ENCODE results near the gene CELF2. TPM values are rescaled to one million over a fixed set of nuclear protein-coding genes. Genes with fewer than 3 reads are reported as not detected.
A peak's percentile ranks its signal among the peaks of the same experiment; 100 is the strongest.

CELF2 gene
- total RNA-seq, 1 experiment from 2014 or later = 28.7 TPM

DNA sequence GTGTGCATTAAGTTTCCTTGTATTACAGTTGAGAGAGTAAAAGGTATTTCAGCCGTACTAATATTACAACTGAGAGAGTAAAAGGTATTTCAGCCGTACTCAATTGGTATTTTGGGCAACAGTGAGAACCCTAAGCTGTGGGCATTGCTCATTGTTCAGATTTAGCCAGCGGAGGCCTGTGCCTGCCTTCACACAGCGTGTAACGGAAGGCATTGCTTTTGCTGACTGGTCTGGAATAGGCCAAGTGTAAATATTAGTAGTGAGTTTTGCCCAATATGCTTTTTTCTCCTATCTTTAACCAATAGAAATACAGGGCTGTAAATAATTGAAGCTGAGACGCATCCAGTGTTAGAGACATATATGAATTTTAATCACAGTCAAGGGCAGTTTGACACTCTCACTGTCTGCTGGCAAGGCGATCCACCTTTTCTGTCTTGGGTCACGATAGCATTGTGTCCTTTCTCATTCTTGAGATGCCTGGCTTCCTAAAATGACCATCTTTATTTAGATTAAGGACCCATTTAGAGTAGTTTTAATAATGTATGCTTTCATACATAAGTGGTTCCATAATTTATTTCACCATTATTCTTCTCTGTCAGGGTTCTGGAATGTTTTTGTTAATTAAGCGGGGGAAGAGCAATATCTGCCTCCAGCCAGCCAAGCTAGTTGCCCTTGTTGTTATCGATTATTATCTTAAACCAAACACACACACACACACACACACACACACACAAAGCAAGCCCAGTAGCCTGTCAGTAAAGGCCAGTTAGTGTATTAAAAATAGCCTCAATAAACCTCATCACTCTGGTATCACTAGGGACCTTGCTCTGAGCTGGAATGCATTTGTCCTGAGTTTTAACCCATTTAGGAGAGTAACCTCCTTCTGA, 130.7 kb downstream of the CELF2 start:
- no peak overlapping the region for H2BK15ac ChIP-seq (ENCODE audit: low read depth, low read length)
- no peak overlapping the region for H3K4me2 ChIP-seq (ENCODE audit: insufficient read depth, insufficient read length, low read length)
- H3K4me1 Mint-ChIP-seq = peaks cover 74 to 76% of the 10 kb centered on the region in 2 experiments

More for the DNA sequence above, 130.7 kb downstream of the CELF2 start:
- Histone ChIP-seq H3T11ph (ENCODE audit: low read length) (no peak overlapping the region), H2BK120ac (ENCODE audit: low read depth, low read length, poor library complexity, severe bottlenecking) (no peak overlapping the region), H3K4me1 (ENCODE audit: insufficient read depth, low read length) (peaks cover 13% of the 10 kb centered on the region; the same call in 1 of the 2 replicates), H3K9ac (ENCODE audit: extremely low read depth, insufficient read length, low read length) (no peak overlapping the region), H3K23ac (ENCODE audit: insufficient read length, low read depth, low read length) (no peak overlapping the region), H4K5ac (ENCODE audit: insufficient read length, low read depth, low read length) (no peak overlapping the region), H3K27ac (ENCODE audit: insufficient read length, low read depth, low read length) (no peak overlapping the region), H2AK5ac (ENCODE audit: insufficient read length, low read length) (no peak overlapping the region), H4K91ac (ENCODE audit: insufficient read length, low read depth, low read length) (no peak overlapping the region), H3K14ac (ENCODE audit: insufficient read depth, low read length) (no peak overlapping the region), H3K4ac (ENCODE audit: low read depth, low read length) (no peak overlapping the region), H3K56ac (ENCODE audit: insufficient read length, low read depth, low read length) (no peak overlapping the region), H3K79me1 (ENCODE audit: insufficient read depth, low read depth, low read length, poor library complexity, severe bottlenecking) (no peaks in the 10 kb centered on the region), H3K9me3 (ENCODE audit: control insufficient read depth, low read depth, low read length) (no peaks in the 10 kb centered on the region), H3K79me2 (ENCODE audit: insufficient read depth, low read length) (0 out of 2 replicates have a peak, but pooled peaks cover 2% of the 10 kb centered on the region), H2AFZ (ENCODE audit: low read length) (no peak overlapping the region), H2BK12ac (ENCODE audit: insufficient read length, low read depth, low read length) (no peak overlapping the region), H3K27me3 (ENCODE audit: insufficient read depth, low read length) (no peaks in the 10 kb centered on the region), H3K23me2 (ENCODE audit: insufficient read length, low read depth, low read length, poor library complexity, severe bottlenecking) (no peaks in the 10 kb centered on the region), H2BK20ac (ENCODE audit: low read depth, low read length, poor library complexity, severe bottlenecking) (no peak overlapping the region), H3K18ac (ENCODE audit: insufficient read length, low read depth, low read length) (no peak overlapping the region), H2BK5ac (ENCODE audit: insufficient read length, low read length) (no peak overlapping the region), H4K8ac (replicated peaks; ENCODE audit: insufficient read length, low read depth, low read length) (no peak overlapping the region), H4K20me1 (ENCODE audit: control insufficient read depth, insufficient read depth, insufficient read length) (no peaks in the 10 kb centered on the region)
- no peak for DNase-seq
- TF ChIP-seq, protein P1, sequence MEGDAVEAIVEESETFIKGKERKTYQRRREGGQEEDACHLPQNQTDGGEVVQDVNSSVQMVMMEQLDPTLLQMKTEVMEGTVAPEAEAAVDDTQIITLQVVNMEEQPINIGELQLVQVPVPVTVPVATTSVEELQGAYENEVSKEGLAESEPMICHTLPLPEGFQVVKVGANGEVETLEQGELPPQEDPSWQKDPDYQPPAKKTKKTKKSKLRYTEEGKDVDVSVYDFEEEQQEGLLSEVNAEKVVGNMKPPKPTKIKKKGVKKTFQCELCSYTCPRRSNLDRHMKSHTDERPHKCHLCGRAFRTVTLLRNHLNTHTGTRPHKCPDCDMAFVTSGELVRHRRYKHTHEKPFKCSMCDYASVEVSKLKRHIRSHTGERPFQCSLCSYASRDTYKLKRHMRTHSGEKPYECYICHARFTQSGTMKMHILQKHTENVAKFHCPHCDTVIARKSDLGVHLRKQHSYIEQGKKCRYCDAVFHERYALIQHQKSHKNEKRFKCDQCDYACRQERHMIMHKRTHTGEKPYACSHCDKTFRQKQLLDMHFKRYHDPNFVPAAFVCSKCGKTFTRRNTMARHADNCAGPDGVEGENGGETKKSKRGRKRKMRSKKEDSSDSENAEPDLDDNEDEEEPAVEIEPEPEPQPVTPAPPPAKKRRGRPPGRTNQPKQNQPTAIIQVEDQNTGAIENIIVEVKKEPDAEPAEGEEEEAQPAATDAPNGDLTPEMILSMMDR (conservative IDR thresholded peaks at IDR 0.05) = no peak
- Mint-ChIP-seq H3K4me3 (no peak overlapping the region), H3K27ac (peak overlapping the region in 2 of 3 experiments; percentile 64 to 69; a peak in 2 of 7 replicates), H3K27me3 (ENCODE audit: low read depth) (no peaks in the 10 kb centered on the region), H3K36me3 (ENCODE audit: insufficient read depth in 1 of 3, low read depth in 3 of 3) (peaks cover 0 to 2% (median 0%) of the 10 kb centered on the region in 3 experiments; a peak in 1 of 7 replicates), H3K9me3 (no peaks in the 10 kb centered on the region)
- WGBS (ENCODE audit: extremely low coverage, insufficient read length, low lambda C conversion rate) = no CpG with 5 or more reads among the region's 10 CpGs
